Measurements from ENCODE around the gene KNCN.
A peak's percentile ranks its signal among the peaks of the same experiment; 100 is the strongest.

KNCN gene

DNA sequence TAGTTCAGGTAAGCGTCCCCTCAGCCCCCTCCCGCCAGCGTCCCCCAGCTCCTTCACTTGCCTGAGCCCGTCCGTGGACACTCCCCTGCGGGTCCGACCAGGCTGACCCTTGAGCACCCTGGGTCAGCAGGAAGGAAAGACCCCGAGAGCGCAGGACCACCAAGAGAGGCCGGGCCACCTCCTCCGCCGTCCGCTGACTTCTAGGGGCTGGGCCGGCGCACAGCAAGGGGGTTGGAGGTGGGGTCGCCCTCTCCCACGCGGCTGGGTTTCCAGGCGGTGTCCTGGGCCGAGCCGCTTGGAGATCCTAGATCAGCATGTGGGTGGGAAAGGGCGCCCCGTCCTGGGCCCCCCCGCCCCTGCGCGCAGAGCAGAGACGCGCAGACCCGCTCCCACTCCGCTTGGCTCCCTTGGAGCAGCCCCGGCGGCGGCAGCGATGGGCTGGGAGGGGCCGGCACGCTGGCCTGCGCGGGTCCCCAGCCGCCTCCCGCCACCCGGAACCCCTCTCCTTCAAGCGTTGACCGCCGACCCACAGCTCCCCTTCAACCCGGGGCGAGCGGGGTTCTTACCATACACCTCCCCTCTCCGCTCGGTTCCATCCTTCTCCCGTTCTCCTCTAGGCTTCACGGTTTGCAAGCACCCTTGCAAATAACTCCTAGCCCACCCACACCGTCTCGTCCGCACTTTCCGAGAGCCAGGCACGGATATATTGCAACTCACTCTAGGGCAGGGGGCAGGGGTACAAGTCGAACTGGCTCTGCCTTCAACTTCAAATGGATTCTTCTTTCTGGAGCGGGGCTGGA is 7.5 kb downstream of the KNCN start:
- DNase-seq, result no peak

DNA sequence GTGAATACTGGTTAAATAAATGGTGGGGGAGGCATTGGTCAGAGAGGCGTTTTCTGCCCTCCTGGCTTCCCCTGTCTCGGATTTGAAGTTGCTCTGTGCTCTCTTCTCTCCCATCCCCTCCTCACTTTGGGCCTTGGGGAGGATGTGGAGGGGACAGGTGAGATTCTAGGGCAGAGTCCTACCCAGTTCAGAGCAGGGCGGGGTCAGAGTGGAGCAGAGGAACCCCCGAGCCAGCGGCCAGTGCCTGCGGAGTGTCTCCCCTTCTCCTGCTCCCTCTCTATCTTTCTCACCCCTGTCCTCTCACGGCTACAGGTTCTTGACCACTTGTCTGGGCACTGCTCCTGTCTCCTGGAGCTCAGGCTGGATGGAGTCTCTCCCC is 8.1 kb downstream of the KNCN start:
- DNase-seq, result no peak

DNA sequence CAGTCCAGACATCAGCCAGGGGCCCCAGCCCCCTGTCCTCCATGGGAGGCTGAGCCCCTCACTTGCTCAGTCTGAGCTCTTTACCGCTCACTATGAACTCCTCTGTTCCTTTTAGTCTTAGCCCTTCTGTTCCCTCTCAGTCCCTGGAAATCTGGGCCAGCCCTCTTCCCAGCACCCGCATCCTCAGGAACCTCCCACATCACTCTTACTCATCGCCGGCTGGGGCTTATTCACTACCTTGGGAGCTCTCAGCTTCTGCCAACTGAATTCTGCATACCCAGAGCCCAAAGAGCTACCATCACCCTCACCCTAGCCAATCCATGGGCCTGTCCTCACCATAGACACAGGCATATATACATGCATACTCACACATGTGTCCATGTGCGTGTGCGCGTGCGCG is 11.5 kb downstream of the KNCN start:
- no peak for DNase-seq

DNA sequence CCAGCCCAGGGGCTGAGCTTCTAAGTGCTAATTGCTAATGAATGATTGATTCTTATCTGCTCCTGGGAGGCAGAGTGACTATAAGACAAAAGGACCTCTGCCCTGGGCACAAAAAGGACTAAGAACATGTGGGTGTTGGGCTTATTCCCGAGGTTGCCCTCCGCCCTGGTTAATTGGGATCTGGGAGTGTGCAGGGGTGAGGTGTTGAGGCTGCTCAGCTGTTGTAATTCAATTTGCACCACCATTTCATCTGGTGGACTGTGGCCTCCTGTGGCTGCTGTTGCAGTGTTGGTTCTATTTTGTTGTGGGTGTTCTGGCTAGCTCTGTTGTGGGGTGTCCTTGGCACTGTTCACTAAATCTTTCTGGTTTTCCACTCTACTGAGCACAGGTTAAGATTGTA is 13.3 kb downstream of the KNCN start:
- DNase-seq, result no peak

DNA sequence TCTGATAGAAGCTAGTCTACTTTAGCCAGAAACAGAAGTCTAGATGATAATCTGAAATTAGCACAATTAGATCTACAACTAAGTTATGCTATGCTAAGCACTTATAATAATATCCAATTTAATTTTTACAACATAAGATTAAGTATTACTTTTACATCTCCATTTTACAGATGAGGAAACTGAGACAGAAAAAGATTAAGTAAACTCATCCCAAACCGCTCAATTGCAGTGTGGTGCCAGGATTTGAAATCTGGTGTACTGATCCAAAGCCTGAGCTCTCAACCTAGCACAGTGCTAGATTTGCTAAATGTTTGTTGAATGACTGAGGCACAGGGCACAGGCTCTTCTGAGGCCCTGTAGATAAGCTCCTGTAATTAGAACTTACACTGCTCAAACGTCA is 13.8 kb downstream of the KNCN start:
- no peak for DNase-seq

DNA sequence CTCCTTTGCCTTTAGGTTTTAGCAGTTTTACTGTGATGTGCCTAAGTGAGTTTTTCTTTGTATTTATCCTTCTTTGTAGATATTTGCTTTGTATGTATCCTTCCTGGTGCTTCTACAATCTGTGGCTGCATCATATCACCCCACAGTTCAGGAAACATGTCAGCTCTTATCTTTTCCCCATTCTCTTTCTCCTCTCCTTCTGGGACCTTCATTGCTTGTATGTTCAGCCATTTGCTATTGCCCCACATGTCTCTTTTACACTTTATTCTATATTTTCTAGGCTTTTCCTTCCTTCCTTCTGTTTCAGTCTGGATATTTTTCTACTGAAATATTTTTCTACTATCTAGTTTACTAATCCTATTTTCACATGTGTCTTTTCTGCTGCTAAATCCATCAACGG is 14.9 kb downstream of the KNCN start:
- no peak for DNase-seq

DNA sequence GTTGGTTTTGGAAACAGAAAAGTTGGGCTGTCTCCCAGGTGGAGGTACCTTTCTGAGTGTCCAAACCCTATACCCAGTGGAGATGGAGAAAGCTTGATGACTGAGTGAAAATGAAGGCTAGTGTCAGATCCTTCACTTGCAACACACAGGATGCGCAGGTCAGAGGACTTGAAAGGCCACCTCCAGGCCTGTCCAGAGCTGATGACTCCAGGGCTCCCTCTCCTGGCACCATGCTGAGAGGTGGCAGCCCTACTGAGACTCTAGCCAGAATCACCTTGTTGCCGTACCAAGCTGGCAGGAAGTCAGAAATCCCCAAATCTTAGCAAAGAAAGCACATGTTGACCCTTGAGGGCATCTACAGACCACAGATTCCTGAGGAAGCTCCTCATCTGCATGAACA is 16.4 kb downstream of the KNCN start:
- no peak for DNase-seq

DNA sequence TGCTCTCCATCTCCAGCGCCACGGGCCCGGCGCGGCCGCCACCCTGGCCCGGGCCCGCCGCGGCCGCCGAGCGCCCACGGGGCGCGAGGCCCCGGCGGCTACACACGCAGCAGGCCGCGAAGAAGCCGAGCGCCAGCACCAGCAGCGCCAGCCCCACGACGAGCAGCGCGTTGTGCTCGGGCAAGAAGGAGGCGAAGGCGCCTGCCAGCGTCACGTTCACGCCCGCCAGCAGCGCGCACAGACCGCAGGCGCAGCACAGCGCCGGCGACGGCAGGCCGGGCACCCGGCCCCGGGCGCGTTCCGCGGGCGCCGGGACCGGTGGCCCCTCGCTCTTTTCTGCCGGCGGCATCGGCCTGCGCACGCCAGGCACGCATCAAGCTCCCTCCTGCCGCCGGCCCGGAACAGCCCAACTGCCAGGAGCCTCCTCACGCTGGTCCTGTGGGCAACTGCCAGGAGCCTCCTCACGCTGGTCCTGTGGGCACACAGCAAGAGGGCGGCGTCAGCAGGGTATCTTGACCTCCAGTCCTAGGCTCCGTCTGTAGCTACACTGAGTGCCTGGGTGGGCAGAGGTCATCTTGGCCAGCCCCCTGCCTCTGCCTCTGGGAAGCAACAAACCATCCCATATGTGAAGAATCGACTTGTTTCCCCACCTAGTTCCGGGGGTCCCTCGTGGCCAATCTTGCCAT is 18.1 kb downstream of the KNCN start:
- DNase-seq, result peak; percentile 39

DNA sequence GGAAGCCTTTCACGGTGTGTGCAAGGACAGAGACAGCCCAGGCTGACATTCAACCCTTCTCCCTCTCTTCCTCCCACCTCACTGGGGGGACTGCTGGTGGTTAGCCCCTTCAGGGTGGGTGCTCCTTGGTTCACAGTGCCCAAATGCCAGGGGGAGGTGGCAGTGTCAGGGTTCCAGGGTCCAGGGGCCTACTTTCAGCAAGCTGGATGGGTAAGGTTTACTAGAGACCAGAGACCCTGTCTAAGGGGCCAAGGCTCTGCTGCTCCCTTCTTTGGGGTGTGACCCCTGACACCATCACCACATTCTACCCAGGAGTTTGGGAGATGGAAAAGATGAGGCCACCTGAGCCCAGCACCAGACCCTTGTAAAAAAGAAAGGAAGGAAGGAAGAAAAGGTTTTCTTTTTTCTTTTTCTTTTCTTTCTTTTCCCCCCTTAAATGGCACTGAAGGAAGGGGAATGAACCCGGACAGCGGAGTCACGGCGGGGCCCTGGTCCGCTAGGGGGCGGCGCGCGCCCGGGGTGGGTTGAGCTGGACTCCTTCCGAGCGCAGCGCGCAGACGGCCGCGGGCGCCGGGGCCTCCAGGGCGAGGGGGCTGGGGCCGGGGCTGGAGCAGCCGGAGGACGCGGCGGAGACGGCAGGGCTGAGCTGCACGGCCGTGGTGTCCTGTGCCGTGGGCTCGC is 18.8 kb downstream of the KNCN start:
- peak; percentile 61 for DNase-seq

DNA sequence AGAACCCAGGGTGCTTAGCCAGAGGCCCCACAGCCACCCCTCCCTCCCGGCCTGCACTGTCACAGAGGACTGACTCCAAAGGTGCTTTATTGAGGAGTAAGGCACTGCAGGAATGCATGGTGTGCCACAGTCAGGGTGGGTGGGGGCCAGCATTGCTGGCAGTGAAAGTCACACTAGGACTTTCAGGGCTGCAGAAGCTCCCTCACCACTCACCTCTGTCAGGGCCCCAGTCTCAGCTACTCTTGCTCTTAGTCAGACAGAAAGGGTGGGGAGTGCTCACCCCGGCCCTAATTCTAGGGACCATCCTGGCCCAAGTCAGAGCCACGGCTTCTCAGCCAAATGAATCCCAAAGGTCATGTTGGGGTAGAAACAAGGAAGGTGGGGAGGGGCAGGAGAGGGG is 19.4 kb downstream of the KNCN start:
- DNase-seq, result no peak

DNA sequence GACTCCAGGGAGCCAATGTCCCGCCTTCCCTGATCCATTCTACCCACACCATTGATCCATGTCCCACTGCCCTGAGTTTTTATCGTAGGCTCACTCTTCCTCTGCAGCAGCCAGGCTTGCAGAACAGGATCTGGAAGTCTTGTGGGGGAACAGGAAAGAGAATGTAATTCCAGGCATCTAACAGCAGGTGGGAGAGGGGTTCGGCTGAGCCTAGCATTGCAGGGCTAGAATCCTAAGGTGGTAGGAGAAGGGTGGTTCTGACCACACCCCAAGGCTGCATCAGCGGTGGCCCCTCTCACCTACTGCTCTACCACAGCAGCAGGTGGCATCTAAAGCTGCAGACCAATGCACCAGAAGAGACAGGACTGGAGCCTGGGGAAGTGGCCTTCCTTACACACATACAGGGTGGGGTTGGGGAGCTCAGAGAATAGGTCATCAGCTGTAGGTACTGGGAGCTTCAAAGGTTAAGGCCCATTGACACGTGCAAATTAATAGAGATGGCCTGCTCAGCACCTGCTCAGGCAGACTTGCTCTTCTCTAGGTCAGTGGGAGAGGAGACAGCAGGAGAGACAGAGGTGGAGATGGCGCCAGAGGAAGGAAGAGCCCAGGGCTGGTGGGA is 20.5 kb downstream of the KNCN start:
- DNase-seq, result no peak

DNA sequence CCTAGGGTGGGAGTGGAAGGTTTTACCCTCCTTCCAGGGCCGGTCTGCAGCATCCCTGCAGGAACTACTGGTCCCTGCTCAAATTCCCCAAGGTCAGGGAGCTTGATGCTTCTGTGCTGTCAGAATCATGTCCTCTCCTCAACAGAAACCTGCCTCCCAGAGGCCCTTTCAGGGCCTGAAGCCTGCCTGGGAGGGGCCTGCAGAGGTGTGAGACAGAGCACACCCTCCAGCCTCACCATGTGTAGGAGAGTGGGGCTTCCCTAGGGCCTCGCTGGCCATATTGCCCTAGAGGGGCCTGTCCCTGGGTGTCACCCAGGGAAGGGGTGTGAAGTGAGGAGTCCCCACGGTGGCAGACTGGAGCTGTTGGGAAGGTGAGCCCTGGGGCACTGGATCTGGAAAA is 21.1 kb downstream of the KNCN start:
- no peak for DNase-seq

DNA sequence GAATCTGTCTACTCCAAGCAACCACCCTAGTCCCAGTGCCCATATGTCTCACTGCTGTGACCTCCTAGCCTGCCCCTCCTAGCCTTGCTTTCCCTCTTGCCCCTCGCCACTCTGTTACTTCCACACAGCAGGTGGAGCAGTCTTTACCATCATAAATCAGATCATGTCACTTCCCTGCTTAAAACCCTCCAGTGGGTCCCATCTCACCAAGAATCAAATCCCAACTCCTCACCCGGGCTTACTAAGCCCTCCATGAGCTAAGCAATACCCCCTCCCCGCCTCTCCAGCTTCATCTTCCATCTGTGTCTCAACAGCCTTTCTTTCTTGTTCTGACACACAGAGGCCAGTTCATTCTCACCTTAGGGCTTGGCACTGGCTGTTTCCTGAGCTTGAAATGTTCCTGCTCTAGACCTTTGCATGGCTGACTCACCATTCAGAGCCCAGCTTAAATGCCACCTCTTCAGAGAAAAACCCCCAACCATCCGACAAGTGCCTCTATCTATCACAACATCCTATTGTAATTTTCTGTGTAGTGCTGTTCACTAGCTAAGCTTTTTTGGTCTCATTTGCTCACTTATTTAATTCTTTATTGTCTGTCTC is 22.3 kb downstream of the KNCN start:
- no peak for DNase-seq

DNA sequence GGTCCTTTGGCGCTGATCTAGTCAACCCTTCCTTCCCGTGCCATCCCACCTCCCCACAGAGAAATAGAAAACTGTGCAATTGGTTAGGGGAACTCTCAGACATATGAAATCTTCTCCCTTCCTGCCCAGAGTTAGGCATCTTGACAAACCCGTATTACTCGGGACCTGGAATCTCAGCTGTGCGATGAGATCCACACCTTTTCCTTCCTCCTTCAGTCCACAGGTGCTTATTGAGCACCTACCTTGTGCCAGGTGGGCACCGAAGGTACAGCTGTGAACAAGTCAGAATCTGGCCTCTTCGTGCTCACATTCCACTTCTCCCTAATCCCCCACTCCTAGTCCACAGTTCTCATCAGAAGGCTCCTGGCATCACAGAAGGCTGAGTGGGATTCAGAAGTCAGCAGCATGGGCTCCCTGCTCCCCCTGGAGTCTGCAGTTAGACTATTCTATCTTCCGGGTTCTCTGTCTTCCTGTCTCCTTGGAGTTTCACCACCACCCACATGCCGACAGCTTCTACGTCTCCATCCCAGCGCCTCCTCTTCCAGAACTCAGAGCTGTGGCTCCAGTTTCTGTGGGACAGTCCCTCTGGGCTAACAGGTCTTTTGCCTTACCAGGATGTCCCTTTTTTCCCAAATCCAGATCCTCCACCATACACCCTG is 23.0 kb downstream of the KNCN start:
- DNase-seq, result no peak

DNA sequence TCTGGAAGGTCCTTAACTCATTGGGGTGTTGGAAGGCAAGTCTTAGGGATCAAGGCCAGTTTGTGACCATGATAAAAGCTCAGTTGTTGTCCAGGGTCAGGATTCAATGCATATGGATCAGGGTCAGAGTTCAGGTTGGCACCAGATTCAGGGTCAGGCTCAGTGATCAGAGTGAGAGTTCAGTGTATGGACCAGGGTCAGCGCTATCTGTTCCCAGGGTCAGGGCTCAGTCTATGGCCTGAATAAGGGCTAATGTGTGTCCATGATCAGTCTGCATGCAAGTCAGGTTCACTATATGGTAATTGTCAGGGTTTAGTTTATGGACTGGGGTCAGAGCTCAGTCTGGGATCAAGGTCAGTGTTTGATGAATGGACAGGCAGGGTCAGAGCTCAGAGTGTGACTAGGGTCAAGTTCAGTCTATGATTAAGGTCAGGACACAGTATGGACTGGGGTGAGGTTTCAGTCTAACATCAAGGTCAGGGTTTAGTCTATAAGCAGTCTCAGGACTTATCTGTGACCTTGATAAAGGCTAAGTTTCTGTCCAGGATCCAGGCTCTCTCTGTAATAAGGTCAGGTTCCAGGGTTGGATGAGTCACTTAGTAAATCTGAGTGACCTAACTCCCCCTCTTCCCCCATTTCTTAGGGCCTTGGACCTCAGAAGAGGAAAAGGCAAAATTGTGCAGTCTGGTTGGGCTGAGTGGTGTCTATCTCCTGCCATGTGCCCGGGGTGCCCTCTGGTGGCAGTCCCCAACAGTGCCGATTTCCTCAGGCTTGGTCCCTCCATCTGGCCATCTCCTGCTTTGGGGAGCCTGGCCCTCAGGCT is 23.8 kb downstream of the KNCN start:
- peak; percentile 64 for DNase-seq

DNA sequence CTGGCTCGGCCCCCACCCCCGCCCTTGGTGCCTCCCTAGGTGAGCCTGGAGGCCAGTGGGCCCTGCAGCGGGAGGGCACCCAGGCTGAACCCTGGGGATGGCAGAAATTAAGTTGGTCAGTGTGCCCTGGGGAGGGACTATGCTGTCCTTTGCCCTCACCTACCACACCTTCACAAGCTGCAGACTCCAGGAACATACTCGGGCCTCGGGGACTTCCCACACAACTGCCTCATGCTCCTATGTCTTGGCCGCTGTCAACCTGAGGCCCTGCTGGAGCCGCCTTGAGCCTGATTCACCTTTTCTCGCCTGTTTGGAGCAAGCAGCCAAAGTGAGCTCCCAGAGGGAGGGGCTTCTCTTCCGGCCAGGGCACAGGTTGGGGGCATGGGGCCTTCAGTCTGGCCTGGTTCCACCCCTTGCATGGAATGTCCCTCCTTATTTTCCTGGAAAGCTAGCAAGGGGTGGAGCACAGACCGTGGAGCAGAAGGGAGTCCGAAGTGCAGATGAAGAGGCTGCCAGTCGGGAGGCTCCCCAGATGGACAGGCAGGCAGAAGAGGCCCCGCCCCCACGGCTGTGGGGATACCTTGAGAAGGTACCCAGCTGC is 24.7 kb downstream of the KNCN start:
- DNase-seq, result no peak

DNA sequence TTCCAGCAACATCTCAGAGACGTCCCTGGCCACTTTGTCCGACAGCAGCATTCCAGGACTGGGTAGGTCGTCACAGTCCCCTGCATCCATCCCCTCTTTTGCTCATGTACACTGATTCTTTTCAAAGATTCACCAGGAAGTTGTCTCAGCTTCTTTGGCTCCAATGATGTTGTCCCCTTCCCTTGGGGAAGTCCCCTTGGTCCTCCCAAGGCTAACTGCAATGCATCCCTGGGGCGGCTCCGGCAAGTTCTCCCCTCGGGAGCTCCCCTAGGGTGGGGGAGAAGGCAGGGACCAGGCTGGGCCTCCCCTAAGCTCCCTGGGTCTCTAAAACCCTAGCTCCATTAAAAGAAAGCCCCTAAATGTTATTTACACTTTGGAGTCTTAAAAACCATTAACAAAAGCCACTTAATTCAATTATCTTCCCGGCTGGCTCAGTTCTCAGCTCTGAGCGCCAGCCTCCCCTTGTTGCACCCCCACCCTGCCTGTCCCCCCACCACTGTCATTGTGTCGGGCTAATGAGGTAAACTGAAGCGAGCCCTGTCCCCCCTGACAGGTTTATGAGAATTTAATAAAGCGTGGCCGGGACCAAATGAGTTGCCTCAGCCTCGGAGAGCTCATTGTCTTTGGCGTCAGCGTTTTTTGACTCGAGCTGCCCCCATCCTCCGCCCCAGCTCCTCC is 25.3 kb downstream of the KNCN start:
- DNase-seq, result no peak

DNA sequence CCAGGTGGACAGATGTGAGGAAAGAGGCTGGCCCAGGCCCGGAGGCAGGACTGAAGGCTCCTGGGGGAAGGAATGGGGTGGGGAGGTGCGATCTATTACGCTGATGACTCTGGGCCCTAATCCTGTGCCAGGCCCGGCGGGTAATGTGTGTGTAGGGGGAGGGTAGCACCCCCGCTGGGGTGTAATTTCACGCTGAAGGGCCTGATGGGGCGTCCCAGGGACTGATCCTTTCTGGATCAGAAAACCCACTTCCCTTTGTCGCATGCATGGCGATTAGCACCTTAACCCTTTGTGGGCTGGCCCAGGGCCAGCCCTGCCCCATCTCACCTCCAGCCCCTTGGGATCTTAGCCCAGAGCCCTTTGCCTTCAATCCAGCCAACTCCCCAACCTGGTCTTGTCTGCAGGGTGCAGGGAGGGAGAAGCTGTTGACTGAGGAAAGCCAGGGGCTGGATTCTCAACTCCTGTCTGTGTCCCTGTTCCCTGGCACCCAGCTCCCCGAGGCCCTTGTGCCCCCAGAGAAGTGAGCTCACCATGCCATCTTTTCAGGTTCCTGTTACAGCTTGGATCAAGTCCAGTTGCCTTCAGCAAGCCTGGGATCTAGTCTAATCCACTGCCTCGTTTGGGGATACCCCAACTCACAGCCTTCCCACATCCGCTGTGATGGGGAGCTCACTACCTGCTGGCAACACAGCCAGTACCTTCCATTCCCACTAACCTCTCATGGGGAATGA is 26.0 kb downstream of the KNCN start:
- DNase-seq, result no peak

DNA sequence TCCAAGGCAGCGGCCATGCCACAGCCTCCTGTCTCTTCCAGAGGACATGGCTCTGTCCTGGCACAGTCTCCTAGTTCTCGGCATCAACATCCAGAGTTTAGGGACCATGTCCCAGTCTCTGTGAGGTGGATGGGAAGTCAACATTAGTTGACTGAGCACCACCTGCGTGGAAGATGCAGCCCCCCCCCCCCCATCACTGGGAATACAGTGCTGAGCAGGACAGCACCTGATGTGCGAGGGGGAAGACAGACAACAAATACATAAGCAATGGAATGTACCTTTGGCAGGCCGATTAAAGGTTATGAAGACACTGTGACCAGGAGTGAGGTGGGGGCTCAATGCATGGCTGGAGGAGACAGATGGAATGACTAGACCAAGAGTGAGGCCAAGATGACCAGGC is 26.6 kb downstream of the KNCN start:
- no peak for DNase-seq
